Skeletal muscle satellite cell (primary cell): ENCODE results near the gene LIPK. TPM values are rescaled to one million over a fixed set of nuclear protein-coding genes. Genes with fewer than 3 reads are reported as not detected.
"Not testable (repeated sequence)": the region's sequence is repeated elsewhere in the genome, so short reads cannot be mapped to it uniquely, and the experiment has no call there.

Experiments
- H3K27me3 ChIP-seq: 2 replicates; pipeline ENCODE4 v1.7.0; 2013; ENCODE audit warnings: low read length; ENCODE audit not compliant: control insufficient read depth, insufficient read depth
- H3K36me3 ChIP-seq: 2 replicates; pipeline ENCODE4 v1.7.0; 2013; ENCODE audit warnings: mild to moderate bottlenecking, control low read depth, low read length; ENCODE audit not compliant: insufficient read depth
- H3K4me1 ChIP-seq: 2 replicates; pipeline ENCODE4 v1.7.0; 2013; ENCODE audit warnings: low read length; ENCODE audit not compliant: control insufficient read depth, insufficient read depth
- H3K4me2 ChIP-seq: 2 replicates; pipeline ENCODE4 v1.7.0; 2013; ENCODE audit warnings: mild to moderate bottlenecking, low read length
- H3K4me3 ChIP-seq: 2 replicates; pipeline ENCODE4 v1.7.0; 2013; ENCODE audit warnings: low read length
- H3K9ac ChIP-seq: 2 replicates; pipeline ENCODE4 v1.7.0; 2013; ENCODE audit warnings: mild to moderate bottlenecking, low read depth, low read length, moderate library complexity
- H3K9me3 ChIP-seq: replicated peaks from 2 replicates; pipeline ENCODE4 v1.7.0; 2013; ENCODE audit warnings: mild to moderate bottlenecking, control low read depth, low read length
- total RNA-seq: library from RNA; depleted of rRNA; stranded (reverse); fragments of >200 nt; gene quantifications from 2 replicates; pipeline ENCODE4 v1.2.3, GENCODE V29; 2012; rRNA removed

The LIPK gene, protein sequence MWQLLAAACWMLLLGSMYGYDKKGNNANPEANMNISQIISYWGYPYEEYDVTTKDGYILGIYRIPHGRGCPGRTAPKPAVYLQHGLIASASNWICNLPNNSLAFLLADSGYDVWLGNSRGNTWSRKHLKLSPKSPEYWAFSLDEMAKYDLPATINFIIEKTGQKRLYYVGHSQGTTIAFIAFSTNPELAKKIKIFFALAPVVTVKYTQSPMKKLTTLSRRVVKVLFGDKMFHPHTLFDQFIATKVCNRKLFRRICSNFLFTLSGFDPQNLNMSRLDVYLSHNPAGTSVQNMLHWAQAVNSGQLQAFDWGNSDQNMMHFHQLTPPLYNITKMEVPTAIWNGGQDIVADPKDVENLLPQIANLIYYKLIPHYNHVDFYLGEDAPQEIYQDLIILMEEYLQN
- not detected in 2 replicates for total RNA-seq

DNA sequence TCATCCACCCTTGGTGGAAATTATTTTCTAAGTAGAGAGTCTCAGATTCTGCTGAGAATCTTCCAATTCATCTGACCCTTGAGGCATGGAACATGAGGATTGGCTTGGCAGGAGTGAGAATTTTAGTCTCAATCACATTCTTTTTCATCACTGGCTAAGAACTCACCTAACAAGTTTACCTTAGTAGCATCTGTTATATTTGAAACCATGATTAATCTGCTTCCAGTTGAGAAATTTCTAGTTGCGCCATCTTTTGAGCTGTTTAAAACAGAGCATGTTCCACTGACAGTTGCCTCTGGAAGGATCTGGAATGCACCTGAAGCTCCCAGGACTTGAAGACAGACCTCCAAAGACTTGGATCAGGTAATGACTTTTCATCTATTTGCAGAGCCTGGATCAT is at the start of gene LIPK:
LIPK (plus strand) TSS at position 292 of the 400 bp plus-strand sequence. CDS start 18,295 bp downstream, outside the sequence.
- no peaks in the 10 kb centered on the region for H3K36me3 ChIP-seq
- H3K27me3 ChIP-seq: no peaks in the 10 kb centered on the region
- H3K4me1 ChIP-seq: peaks cover 31% of the 10 kb centered on the region
- H3K4me3 ChIP-seq: no peak within 1 kb of the TSS
- H3K4me2 ChIP-seq: peak within 1 kb of the TSS; percentile 44
- no peak within 1 kb of the TSS for H3K9ac ChIP-seq
- H3K9me3 ChIP-seq: no peaks in the 10 kb centered on the region

DNA sequence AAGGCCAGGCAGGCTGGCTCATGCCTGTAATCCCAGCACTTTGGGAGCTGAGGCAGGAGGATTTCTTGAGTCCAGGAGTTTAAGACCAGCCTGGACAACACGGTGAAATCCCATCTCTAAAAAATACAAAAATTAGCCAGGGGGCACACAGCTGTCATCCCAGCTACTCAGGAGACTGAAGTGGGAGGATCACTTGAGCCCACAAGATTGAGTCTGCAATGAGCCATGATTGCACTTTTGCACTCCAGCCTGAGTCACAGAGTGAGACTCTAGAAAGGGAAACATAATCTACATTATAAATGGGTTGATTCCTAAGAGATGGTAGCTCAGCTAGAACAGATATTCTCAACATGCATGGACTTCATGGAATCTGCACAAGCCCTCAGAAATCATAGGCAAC is 48.1 kb upstream of the LIPK start:
- Histone ChIP-seq H3K9ac (no peak overlapping the region), H3K27me3 (no peaks in the 10 kb centered on the region), H3K4me3 (no peak overlapping the region), H3K9me3 (no peaks in the 10 kb centered on the region), H3K4me1 (peaks cover 35% of the 10 kb centered on the region), H3K36me3 (no peaks in the 10 kb centered on the region), H3K4me2 (no peak overlapping the region)

DNA sequence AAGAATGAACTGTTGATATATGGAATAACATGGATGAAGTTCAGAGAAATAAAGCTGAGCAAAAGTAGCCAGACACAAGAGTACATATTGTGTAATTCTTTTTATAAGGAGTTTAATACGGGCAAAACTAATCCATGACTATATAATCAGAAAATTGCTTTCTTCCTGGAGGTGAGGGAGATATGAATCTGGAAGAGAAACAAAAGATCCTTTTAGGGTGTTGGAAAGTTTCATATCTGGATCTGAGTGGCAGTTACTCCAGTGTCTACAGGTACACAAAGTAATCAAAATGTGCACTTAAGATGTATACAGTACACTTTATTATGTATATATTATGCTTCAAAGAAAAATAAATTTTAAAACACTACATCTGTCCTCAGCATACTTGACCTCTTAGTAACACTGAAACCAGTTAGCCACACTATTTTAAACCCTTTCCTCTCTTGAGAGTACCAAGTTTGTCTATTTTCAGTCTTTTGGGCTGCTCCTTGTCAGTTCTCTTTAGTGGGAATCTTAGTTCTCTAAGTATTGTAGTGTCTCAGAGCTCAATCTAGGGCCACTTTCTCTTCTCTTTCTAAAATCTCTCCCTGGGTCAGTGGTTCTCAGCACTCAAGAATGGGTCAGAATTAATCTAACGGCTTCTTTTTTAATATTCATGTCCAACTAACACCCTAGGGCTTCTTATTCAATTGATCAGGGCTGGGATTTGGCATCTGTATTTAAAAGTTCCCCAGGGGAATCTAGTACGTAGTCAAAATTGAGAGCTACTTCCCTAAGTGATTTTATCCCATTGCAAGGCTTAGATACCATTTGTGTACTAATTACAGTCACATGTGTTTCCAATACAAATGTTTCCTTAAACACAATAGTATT is 46.1 kb upstream of the LIPK start:
- no peak overlapping the region for H3K4me3 ChIP-seq
- peaks cover 31% of the 10 kb centered on the region for H3K4me1 ChIP-seq
- no peak overlapping the region for H3K9ac ChIP-seq
- peak overlapping the region; percentile 19 for H3K4me2 ChIP-seq
- H3K27me3 ChIP-seq: no peaks in the 10 kb centered on the region
- no peaks in the 10 kb centered on the region for H3K36me3 ChIP-seq
- H3K9me3 ChIP-seq: no peaks in the 10 kb centered on the region

DNA sequence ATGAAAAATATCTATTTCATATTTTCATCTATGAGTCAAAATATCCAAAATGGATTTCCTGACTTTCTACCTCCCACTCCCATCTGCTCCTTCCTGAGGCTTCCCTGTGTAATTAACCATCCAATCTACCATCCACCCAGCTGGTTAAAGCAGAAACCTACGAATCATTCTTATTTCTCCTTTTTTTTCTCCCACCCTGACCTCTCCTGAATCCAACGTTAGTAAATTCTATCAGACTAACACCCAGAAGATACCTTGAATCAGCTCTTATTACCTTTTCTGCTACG is 45.5 kb upstream of the LIPK start:
- Histone ChIP-seq H3K36me3 (no peaks in the 10 kb centered on the region), H3K27me3 (no peaks in the 10 kb centered on the region), H3K9ac (no peak overlapping the region), H3K9me3 (no peaks in the 10 kb centered on the region), H3K4me3 (no peak overlapping the region), H3K4me2 (no peak overlapping the region), H3K4me1 (peaks cover 31% of the 10 kb centered on the region)

DNA sequence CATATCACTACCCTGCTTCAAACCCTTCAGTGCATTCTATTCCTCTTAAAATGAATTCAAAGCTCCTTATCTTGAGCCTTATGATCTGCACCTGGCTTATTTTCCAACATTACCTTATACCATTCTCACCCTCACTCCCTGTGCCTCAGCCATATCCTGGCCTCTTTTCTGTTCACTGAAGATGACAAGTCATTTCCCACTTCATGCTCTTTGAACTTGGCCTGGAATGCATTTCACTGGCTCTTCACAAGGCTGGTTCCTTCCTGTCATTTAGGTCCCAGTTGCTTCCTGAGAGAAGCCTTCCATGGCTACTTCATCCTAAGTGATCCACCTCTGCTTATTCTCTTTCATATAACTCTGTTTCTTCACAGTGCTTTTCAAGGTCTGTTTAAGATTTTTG is 45.0 kb upstream of the LIPK start:
- Histone ChIP-seq H3K4me2 (no peak overlapping the region), H3K4me3 (no peak overlapping the region), H3K9ac (no peak overlapping the region), H3K4me1 (peaks cover 31% of the 10 kb centered on the region), H3K27me3 (no peaks in the 10 kb centered on the region), H3K9me3 (no peaks in the 10 kb centered on the region), H3K36me3 (no peaks in the 10 kb centered on the region)

DNA sequence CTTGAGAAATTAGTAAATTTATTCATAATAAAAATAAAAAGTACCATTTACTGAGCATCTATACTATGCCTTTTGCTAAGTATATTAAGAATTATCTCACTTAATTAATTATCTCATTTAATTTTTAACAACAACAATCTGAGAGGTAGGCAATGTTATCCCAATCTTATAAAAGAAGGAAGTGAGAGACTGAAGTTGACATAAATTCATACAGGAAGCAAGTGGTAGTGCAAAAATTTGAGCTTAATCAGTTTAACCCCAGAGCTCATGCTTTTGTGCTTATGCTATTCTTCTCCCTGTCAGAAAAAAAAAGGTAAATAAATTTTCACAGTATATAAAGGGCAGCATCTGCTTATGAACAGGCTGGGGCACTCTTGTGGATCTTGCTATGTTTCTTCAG is 44.5 kb upstream of the LIPK start:
- Histone ChIP-seq H3K4me1 (peaks cover 31% of the 10 kb centered on the region), H3K27me3 (no peaks in the 10 kb centered on the region), H3K4me3 (no peak overlapping the region), H3K4me2 (no peak overlapping the region), H3K9ac (no peak overlapping the region), H3K9me3 (no peaks in the 10 kb centered on the region), H3K36me3 (no peaks in the 10 kb centered on the region)

DNA sequence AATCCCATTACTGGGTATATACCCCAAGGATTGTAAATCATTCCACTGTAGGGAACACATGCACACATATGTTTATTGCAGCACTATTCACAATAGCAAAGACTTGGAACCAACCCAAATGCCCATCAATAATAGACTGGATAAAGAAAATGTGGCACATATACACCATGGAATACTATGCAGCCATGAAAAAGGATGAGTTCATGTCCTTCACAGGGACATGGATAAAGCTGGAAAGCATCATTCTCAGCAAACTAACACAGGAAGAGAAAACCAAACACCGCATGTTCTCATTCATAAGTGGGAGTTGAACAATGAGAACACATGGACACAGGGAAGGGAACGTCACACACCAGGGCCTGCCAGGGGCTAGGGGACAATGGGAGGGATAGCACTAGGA is 42.9 kb upstream of the LIPK start:
- not testable (repeated sequence) for H3K9ac ChIP-seq, H3K9me3 ChIP-seq, H3K4me3 ChIP-seq, H3K36me3 ChIP-seq, H3K4me2 ChIP-seq, H3K27me3 ChIP-seq
- H3K4me1 ChIP-seq: peaks cover 25% of the 10 kb centered on the region

DNA sequence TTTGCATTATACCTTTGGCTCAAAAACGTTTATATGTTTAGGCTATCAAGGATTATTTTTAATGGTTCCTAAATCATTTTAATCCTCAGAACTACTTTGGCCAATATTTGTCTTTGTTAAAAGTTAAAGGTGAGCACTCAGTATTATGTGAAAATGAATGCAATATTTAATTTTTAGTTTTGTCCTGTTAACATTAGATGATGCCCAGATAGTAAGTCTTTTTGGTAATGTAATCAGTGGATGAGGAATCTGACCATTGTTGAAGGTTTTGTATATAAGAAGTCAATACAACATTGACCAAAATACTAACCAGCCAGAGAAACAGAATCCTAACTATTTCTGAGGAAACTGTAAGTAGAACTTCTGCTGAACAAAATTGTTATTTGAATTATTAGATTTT is 41.9 kb upstream of the LIPK start, which contains the start of gene LIPF:
LIPF (plus strand) TSS at position 301 of the 400 bp plus-strand sequence. CDS start 2,856 bp downstream, outside the sequence.
- Histone ChIP-seq H3K9ac (no peak within 1 kb of the TSS), H3K4me1 (peaks cover 21% of the 10 kb centered on the region), H3K27me3 (no peaks in the 10 kb centered on the region), H3K36me3 (no peaks in the 10 kb centered on the region), H3K9me3 (no peaks in the 10 kb centered on the region), H3K4me2 (no peak within 1 kb of the TSS), H3K4me3 (no peak within 1 kb of the TSS)

DNA sequence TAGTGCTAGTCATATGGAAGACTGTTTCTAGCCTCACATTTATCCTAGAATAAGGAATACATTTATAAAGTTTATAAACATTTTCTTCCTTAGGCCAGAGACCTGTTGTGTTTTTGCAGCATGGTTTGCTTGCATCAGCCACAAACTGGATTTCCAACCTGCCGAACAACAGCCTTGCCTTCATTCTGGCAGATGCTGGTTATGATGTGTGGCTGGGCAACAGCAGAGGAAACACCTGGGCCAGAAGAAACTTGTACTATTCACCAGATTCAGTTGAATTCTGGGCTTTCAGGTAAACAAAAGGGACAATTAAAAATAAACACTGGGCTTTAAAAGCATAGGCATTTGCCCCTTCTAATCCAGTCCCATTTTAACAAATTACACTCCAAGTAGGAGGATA is 37.6 kb upstream of the LIPK start:
- Histone ChIP-seq H3K36me3 (no peaks in the 10 kb centered on the region), H3K9me3 (no peaks in the 10 kb centered on the region), H3K27me3 (no peaks in the 10 kb centered on the region), H3K4me3 (no peak overlapping the region), H3K9ac (no peak overlapping the region), H3K4me1 (no peaks in the 10 kb centered on the region), H3K4me2 (no peak overlapping the region)

DNA sequence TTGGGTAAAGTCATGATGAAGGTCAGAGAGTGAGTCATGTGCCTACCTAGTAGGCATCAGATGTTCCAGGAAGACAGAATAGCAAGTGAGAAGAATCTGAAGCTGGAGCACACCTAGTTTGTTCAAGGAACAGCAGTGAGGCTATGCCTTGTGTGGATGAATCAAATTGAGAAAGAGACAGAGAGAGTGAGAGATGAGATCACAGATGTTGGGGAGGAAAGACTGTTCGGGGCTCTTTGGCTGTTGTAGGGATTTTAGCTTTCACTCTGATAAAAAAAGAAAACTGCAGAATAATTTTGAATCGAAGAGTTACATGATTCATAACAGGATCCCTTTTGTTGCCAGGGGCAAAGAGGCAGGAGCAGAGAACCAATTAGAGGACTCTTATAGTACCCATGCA is 35.6 kb upstream of the LIPK start:
- H3K9me3 ChIP-seq: no peaks in the 10 kb centered on the region
- H3K4me2 ChIP-seq: no peak overlapping the region
- no peak overlapping the region for H3K4me3 ChIP-seq
- H3K36me3 ChIP-seq: no peaks in the 10 kb centered on the region
- H3K4me1 ChIP-seq: no peaks in the 10 kb centered on the region
- no peaks in the 10 kb centered on the region for H3K27me3 ChIP-seq
- H3K9ac ChIP-seq: no peak overlapping the region

DNA sequence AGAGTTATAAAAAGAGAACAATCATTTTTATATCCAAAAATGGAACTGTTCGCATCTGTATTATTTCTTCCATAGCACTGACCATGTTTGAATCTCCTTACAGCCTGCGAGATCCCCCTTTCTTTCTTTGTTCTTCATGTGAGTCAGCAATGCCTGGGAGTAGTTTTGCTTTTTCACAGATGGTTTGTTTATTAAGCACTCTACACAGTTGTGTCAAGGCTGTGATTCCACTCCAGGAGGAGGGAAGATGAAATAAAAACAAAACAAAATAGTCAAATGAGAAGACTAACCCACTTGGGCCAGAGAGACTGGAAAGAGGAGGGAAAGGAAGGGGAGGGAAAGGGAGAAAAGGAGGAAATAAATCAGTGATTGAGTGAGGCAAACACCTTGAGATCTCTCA is 34.0 kb upstream of the LIPK start:
- Histone ChIP-seq H3K36me3 (no peaks in the 10 kb centered on the region), H3K4me3 (no peak overlapping the region), H3K9me3 (no peaks in the 10 kb centered on the region), H3K4me2 (no peak overlapping the region), H3K4me1 (no peaks in the 10 kb centered on the region), H3K27me3 (no peaks in the 10 kb centered on the region), H3K9ac (no peak overlapping the region)
